AG09319 (cell line): ENCODE data around the gene LEPROT.

Experiments used
- DNase-seq: peaks from one replicate; pipeline ENCODE4 v3.0.0-alpha.2; 2010; ENCODE audit warnings: low read depth; ENCODE audit errors: extremely low read depth
- TF ChIP-seq, protein P1 (sequence below): IDR thresholded peaks from 2 replicates; pipeline ENCODE4 v1.5.1; 2011; ENCODE audit warnings: low read depth, mild to moderate bottlenecking, inconsistent platforms, low read length, moderate library complexity

The LEPROT gene

DNA sequence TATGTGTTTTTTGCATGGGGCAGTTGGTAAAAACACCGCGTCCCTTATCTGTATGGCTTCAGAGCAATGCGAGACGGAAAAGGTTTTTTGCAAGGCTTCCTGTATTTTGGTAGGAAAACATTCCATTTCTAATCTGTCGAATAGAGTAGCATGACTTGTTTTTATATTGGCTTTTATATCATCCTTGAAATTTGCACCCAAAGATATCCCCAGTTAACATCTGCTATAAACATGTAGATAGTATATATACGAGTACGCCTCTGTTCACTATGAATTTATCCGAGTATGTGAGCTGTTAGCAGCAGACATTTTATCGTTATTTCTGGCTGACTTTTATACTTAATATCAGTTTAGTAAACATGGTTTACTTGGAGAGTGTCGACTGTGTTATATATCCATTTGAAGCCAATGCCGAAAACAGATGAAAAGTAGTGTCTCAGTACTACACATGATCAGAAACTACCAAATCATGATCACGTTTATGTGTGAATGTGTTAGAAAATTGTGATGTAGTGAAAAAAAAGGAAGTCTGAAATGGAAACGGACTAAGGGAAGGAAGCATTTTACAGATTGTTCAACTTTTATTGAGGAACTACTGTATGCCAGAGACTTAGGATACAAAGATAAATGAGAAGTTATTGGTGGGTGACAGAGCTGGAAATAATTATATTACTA lies 1.0 kb downstream of the LEPROT start:
- TF ChIP-seq, protein P1, sequence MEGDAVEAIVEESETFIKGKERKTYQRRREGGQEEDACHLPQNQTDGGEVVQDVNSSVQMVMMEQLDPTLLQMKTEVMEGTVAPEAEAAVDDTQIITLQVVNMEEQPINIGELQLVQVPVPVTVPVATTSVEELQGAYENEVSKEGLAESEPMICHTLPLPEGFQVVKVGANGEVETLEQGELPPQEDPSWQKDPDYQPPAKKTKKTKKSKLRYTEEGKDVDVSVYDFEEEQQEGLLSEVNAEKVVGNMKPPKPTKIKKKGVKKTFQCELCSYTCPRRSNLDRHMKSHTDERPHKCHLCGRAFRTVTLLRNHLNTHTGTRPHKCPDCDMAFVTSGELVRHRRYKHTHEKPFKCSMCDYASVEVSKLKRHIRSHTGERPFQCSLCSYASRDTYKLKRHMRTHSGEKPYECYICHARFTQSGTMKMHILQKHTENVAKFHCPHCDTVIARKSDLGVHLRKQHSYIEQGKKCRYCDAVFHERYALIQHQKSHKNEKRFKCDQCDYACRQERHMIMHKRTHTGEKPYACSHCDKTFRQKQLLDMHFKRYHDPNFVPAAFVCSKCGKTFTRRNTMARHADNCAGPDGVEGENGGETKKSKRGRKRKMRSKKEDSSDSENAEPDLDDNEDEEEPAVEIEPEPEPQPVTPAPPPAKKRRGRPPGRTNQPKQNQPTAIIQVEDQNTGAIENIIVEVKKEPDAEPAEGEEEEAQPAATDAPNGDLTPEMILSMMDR, result no peak
- DNase-seq, result no peak

- no peak for DNase-seq
- TF ChIP-seq, protein P1, result no peak
Observed at GRCh38 chr1:65422241-65423203, 2.1 kb downstream of the LEPROT start.

DNA sequence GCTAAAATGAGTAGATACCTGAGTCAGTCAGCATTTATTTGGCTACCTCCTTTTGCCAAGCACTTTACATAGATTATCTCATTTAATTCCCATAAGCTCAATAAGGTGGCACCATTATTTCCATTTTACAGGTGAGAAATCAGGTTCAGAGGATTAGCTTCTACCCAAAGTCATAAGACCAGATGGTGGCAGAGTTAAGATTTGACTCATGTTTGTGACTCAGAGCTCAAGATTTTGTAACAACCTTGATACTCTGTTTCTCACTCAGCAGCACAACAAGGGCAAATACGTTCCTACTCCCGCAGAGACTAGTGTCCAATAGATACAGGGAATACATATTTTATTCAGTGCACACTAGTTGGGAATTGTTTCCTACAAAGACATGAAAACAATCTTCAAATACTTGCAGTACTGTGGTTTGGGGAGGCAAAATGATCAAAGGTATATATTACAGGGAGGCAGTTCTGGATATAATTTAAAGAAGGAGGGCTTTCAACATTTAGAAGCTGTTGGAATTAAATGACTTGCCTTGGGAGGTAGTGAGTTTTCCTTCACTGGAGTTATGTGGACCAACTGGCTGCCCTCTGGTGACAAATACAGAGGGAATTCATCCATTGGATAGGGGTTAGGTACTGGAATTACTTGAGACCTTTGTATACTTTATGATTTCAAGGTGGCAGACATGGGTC lies 3.6 kb downstream of the LEPROT start:
- no peak for DNase-seq
- TF ChIP-seq, protein P1, result no peak

DNA sequence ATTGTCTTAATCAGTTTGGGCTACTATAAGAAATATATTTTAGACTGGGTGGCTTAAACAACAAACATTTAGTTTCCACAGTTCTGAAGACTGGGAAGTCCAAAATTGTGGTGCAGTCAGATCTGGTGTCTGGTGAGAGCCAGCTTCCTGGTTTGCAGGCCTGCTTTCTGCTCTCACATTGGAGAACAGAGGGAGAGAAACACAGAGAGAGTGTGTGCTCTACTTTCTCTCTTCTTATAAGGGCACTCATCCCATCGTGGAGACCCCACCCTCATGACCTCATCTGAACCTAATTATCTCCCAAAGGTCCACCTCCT lies 4.1 kb downstream of the LEPROT start:
- DNase-seq, result no peak
- TF ChIP-seq, protein P1, result no peak

DNA sequence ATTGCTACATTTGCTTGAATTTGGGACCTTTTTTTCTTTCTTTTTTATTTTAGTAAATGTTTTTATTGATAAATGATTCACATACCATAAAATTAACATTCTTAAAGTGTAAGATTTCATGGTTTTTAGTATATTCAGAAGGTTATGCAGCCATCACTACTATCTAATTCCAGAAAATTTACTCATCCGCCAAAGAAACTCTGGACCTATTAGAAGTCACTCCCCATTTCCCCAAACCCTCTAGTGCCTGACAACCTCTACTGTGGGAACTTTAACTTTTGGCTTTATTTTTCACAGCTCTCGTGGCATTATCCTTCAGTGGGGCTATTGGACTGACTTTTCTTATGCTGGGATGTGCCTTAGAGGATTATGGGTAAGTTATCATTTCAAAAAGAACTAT lies 4.5 kb downstream of the LEPROT start:
- no peak for DNase-seq
- TF ChIP-seq, protein P1, result no peak

- no peak for DNase-seq
- TF ChIP-seq, protein P1, result no peak
Observed at GRCh38 chr1:65425697-65426096, 5.2 kb downstream of the LEPROT start.

- TF ChIP-seq, protein P1, result no peak
- no peak for DNase-seq
Observed at GRCh38 chr1:65429078-65429477, 8.6 kb downstream of the LEPROT start.
